ENCODE measurements around the gene DHX34.

The DHX34 gene

DNA sequence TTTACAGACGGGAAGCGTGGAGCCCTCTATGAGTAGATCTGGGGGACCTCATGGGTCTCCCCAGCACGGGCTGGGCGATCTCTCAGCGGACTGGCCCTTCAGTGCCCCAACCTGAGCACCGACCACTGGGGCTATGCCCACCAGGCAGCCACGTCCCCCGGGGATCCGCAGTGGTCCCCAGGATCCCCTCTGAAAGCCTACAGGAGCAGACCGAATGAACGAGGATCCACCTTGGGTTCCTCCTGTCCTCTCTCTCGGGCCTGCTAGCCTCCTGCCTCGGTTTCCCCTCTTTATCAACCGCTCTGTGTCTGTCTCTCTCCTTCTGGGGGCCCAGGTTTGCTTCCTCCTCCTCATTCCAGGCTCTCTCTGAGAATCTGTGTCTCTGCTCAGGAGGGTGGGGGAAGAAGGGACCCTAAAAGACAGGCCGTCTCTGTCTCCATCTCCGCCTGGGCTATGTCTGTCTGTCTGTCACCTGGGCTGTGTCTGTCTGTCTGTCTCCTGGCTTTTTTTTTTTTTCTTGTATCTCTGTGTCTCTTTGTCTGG lies 72.2 kb downstream of the DHX34 start:
- Histone ChIP-seq H3K4me3 (ENCODE audit: control insufficient read depth in 1 of 7, extremely low read depth in 1 of 7, insufficient read depth in 4 of 7, low read depth in 2 of 7, low read length in 6 of 7) (no peak overlapping the region), H3K36me3 (ENCODE audit: control insufficient read depth in 4 of 4, insufficient read depth in 4 of 4, low read length in 3 of 4) (no peaks in the 10 kb centered on the region), H3K4me1 (ENCODE audit: control extremely low read depth in 1 of 4, control insufficient read depth in 4 of 4, insufficient read depth in 4 of 4, low read length in 3 of 4) (peaks cover 0 to 19% (median 10%) of the 10 kb centered on the region in 4 experiments), H3K27me3 (replicated peaks in 2 of 5; ENCODE audit: control insufficient read depth in 4 of 5, insufficient read depth in 5 of 5, low read length in 4 of 5) (peaks cover 13 to 95% (median 43%) of the 10 kb centered on the region in 5 experiments), H3K27ac (ENCODE audit: insufficient read depth in 1 of 2, low read depth in 1 of 2, low read length in 2 of 2, poor library complexity in 1 of 2, severe bottlenecking in 2 of 2) (no peak overlapping the region), H3K9me3 (ENCODE audit: control extremely low read depth in 1 of 5, control insufficient read depth in 4 of 5, insufficient read depth in 2 of 5, low read depth in 1 of 5, low read length in 4 of 5) (no peaks in the 10 kb centered on the region)
- ChIA-PET CTCF (no interaction called here), POLR2A (no interaction called here)
- no peak for DNase-seq
- whole genome bisulfite sequencing (ENCODE audit: insufficient coverage), result 15% methylated on average over 12 of the region's 16 CpGs

DNA sequence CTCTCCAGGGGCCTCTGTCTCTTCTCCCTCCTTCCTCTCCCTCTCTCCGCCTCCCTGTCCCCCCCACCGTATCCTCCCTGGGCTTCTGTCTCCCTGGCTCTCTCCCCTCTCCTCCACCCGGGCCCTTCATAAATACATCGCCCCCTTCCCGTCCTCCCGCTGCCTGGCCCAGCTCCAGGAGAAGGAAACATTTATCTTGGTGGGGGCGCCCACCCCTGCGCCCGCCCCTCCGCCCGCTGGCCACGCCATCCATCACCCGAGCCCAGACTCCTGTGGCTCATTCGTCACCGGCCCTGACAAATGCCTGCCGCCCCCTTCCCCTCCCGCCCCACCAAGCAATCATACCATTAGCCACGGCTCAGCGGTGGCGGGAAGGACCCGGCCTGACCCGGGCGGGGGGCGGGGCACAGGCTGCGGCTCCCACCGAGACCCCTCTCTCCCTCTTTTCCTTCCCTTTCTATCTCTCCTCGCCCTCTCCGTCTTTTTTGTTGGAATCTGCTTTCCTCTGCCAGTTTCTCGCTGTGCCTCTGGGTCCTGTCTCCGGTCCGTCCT lies 72.8 kb downstream of the DHX34 start:
- H3K4me1 ChIP-seq (ENCODE audit: control extremely low read depth in 1 of 4, control insufficient read depth in 4 of 4, insufficient read depth in 4 of 4, low read length in 3 of 4), result peaks cover 0 to 19% (median 10%) of the 10 kb centered on the region in 4 experiments
- peak in 1 of 3 donors; percentile 34 for DNase-seq
- H3K4me3 ChIP-seq (ENCODE audit: control insufficient read depth in 1 of 7, extremely low read depth in 1 of 7, insufficient read depth in 4 of 7, low read depth in 2 of 7, low read length in 6 of 7), result no peak overlapping the region
- no peak overlapping the region for H3K27ac ChIP-seq (ENCODE audit: insufficient read depth in 1 of 2, low read depth in 1 of 2, low read length in 2 of 2, poor library complexity in 1 of 2, severe bottlenecking in 2 of 2)
- H3K9me3 ChIP-seq (ENCODE audit: control extremely low read depth in 1 of 5, control insufficient read depth in 4 of 5, insufficient read depth in 2 of 5, low read depth in 1 of 5, low read length in 4 of 5), result no peaks in the 10 kb centered on the region
- peaks cover 13 to 95% (median 43%) of the 10 kb centered on the region in 5 experiments for H3K27me3 ChIP-seq (replicated peaks in 2 of 5; ENCODE audit: control insufficient read depth in 4 of 5, insufficient read depth in 5 of 5, low read length in 4 of 5)
- ChIA-PET POLR2A (no interaction called here), CTCF (no interaction called here)
- WGBS (ENCODE audit: insufficient coverage), result 2% methylated on average over 20 of the region's 31 CpGs
- no peaks in the 10 kb centered on the region for H3K36me3 ChIP-seq (ENCODE audit: control insufficient read depth in 4 of 4, insufficient read depth in 4 of 4, low read length in 3 of 4)

GRCh38 chr19:47422417-47423163 lies 73.5 kb downstream of the DHX34 start:
- Histone ChIP-seq H3K9me3 (ENCODE audit: control extremely low read depth in 1 of 5, control insufficient read depth in 4 of 5, insufficient read depth in 2 of 5, low read depth in 1 of 5, low read length in 4 of 5) (no peaks in the 10 kb centered on the region), H3K4me1 (ENCODE audit: control extremely low read depth in 1 of 4, control insufficient read depth in 4 of 4, insufficient read depth in 4 of 4, low read length in 3 of 4) (peaks cover 0 to 21% (median 11%) of the 10 kb centered on the region in 4 experiments), H3K27ac (ENCODE audit: insufficient read depth in 1 of 2, low read depth in 1 of 2, low read length in 2 of 2, poor library complexity in 1 of 2, severe bottlenecking in 2 of 2) (no peak overlapping the region), H3K27me3 (replicated peaks in 2 of 5; ENCODE audit: control insufficient read depth in 4 of 5, insufficient read depth in 5 of 5, low read length in 4 of 5) (peaks cover 13 to 94% (median 36%) of the 10 kb centered on the region in 5 experiments), H3K36me3 (ENCODE audit: control insufficient read depth in 4 of 4, insufficient read depth in 4 of 4, low read length in 3 of 4) (no peaks in the 10 kb centered on the region), H3K4me3 (ENCODE audit: control insufficient read depth in 1 of 7, extremely low read depth in 1 of 7, insufficient read depth in 4 of 7, low read depth in 2 of 7, low read length in 6 of 7) (no peak overlapping the region)
- whole genome bisulfite sequencing (ENCODE audit: insufficient coverage), result 5% methylated on average over 1 of the region's 1 CpG
- no peak for DNase-seq
- ChIA-PET CTCF (no interaction called here), POLR2A (no interaction called here)

GRCh38 chr19:47423203-47423882 lies 74.2 kb downstream of the DHX34 start:
- H3K36me3 ChIP-seq (ENCODE audit: control insufficient read depth in 4 of 4, insufficient read depth in 4 of 4, low read length in 3 of 4), result no peaks in the 10 kb centered on the region
- no peak overlapping the region for H3K27ac ChIP-seq (ENCODE audit: insufficient read depth in 1 of 2, low read depth in 1 of 2, low read length in 2 of 2, poor library complexity in 1 of 2, severe bottlenecking in 2 of 2)
- H3K4me1 ChIP-seq (ENCODE audit: control extremely low read depth in 1 of 4, control insufficient read depth in 4 of 4, insufficient read depth in 4 of 4, low read length in 3 of 4), result peaks cover 0 to 26% (median 15%) of the 10 kb centered on the region in 4 experiments
- WGBS (ENCODE audit: insufficient coverage), result 21% methylated on average over 17 of the region's 19 CpGs
- DNase-seq, result no peak
- POLR2A ChIA-PET, result no interaction called here
- H3K27me3 ChIP-seq (replicated peaks in 2 of 5; ENCODE audit: control insufficient read depth in 4 of 5, insufficient read depth in 5 of 5, low read length in 4 of 5), result peaks cover 13 to 93% (median 34%) of the 10 kb centered on the region in 5 experiments
- CTCF ChIA-PET, result no interaction called here
- H3K4me3 ChIP-seq (ENCODE audit: control insufficient read depth in 1 of 7, extremely low read depth in 1 of 7, insufficient read depth in 4 of 7, low read depth in 2 of 7, low read length in 6 of 7), result no peak overlapping the region
- no peaks in the 10 kb centered on the region for H3K9me3 ChIP-seq (ENCODE audit: control extremely low read depth in 1 of 5, control insufficient read depth in 4 of 5, insufficient read depth in 2 of 5, low read depth in 1 of 5, low read length in 4 of 5)

- CTCF ChIA-PET, result interaction anchor here (0.6 to 1.9 kb wide), 15 partner anchors 9 to 285 kb away, joined by 3 to 7 read pairs (median 4); partner anchors contain the start of gene NAPA
- Histone ChIP-seq H3K4me3 (ENCODE audit: control insufficient read depth in 1 of 7, extremely low read depth in 1 of 7, insufficient read depth in 4 of 7, low read depth in 2 of 7, low read length in 6 of 7) (peak overlapping the region in 2 of 7 experiments; percentile 33 to 38), H3K27ac (ENCODE audit: insufficient read depth in 1 of 2, low read depth in 1 of 2, low read length in 2 of 2, poor library complexity in 1 of 2, severe bottlenecking in 2 of 2) (no peak overlapping the region), H3K4me1 (ENCODE audit: control extremely low read depth in 1 of 4, control insufficient read depth in 4 of 4, insufficient read depth in 4 of 4, low read length in 3 of 4) (peaks cover 0 to 31% (median 19%) of the 10 kb centered on the region in 4 experiments), H3K27me3 (replicated peaks in 2 of 5; ENCODE audit: control insufficient read depth in 4 of 5, insufficient read depth in 5 of 5, low read length in 4 of 5) (peaks cover 8 to 94% (median 35%) of the 10 kb centered on the region in 5 experiments), H3K36me3 (ENCODE audit: control insufficient read depth in 4 of 4, insufficient read depth in 4 of 4, low read length in 3 of 4) (no peaks in the 10 kb centered on the region), H3K9me3 (ENCODE audit: control extremely low read depth in 1 of 5, control insufficient read depth in 4 of 5, insufficient read depth in 2 of 5, low read depth in 1 of 5, low read length in 4 of 5) (no peaks in the 10 kb centered on the region)
- WGBS (ENCODE audit: insufficient coverage), result 9% methylated on average over 16 of the region's 17 CpGs
- DNase-seq, result peak; percentile 42 to 73 (median 63)
- POLR2A ChIA-PET, result interaction anchor here (0.6 kb wide), 1 partner anchor 201 kb away, joined by 3 read pairs; no protein-coding TSS in a partner anchor
These were observed 78.4 kb downstream of the DHX34 start for GRCh38 chr19:47427241-47428176.

- no peaks in the 10 kb centered on the region for H3K36me3 ChIP-seq (ENCODE audit: control insufficient read depth in 4 of 4, insufficient read depth in 4 of 4, low read length in 3 of 4)
- peak overlapping the region in 3 of 7 experiments; percentile 33 to 38 (median 38) for H3K4me3 ChIP-seq (ENCODE audit: control insufficient read depth in 1 of 7, extremely low read depth in 1 of 7, insufficient read depth in 4 of 7, low read depth in 2 of 7, low read length in 6 of 7)
- WGBS (ENCODE audit: insufficient coverage), result 2% methylated on average over 16 of the region's 27 CpGs
- peaks cover 0 to 36% (median 22%) of the 10 kb centered on the region in 4 experiments for H3K4me1 ChIP-seq (ENCODE audit: control extremely low read depth in 1 of 4, control insufficient read depth in 4 of 4, insufficient read depth in 4 of 4, low read length in 3 of 4)
- DNase-seq, result peak; percentile 96 to 97 (median 97)
- POLR2A ChIA-PET, result interaction anchor here (0.6 kb wide), 1 partner anchor 202 kb away, joined by 3 read pairs; no protein-coding TSS in a partner anchor
- no peaks in the 10 kb centered on the region for H3K9me3 ChIP-seq (ENCODE audit: control extremely low read depth in 1 of 5, control insufficient read depth in 4 of 5, insufficient read depth in 2 of 5, low read depth in 1 of 5, low read length in 4 of 5)
- peaks cover 2 to 89% (median 35%) of the 10 kb centered on the region in 5 experiments for H3K27me3 ChIP-seq (replicated peaks in 2 of 5; ENCODE audit: control insufficient read depth in 4 of 5, insufficient read depth in 5 of 5, low read length in 4 of 5)
- CTCF ChIA-PET, result interaction anchor here (0.6 to 1.9 kb wide), 17 partner anchors 8 to 317 kb away, joined by 3 to 7 read pairs (median 4); partner anchors contain the start of genes NAPA and NOP53
- H3K27ac ChIP-seq (ENCODE audit: insufficient read depth in 1 of 2, low read depth in 1 of 2, low read length in 2 of 2, poor library complexity in 1 of 2, severe bottlenecking in 2 of 2), result no peak overlapping the region
These were observed 79.2 kb downstream of the DHX34 start for GRCh38 chr19:47428177-47428894.
